SKM-1 treated with dmso at 0.1 percent for 144 hours (cell line): ENCODE data around the gene PDSS2.

Experiments
- DNase-seq: peaks from one replicate; lab custom pipeline; 2025; ENCODE audit not compliant: unreplicated experiment; lab: John Stamatoyannopoulos, UW

The PDSS2 gene

GRCh38 chr6:107272246-107272645 is 187.1 kb downstream of the PDSS2 start:
- DNase-seq = no peak

GRCh38 chr6:107271208-107271790 is 188.1 kb downstream of the PDSS2 start:
- DNase-seq = no peak

GRCh38 chr6:107267634-107268033 is 191.7 kb downstream of the PDSS2 start:
- no peak for DNase-seq

GRCh38 chr6:107267006-107267405 is 192.4 kb downstream of the PDSS2 start:
- DNase-seq = no peak

GRCh38 chr6:107266563-107266962 is 192.8 kb downstream of the PDSS2 start:
- no peak for DNase-seq

- peak; percentile 8 for DNase-seq
Measured at GRCh38 chr6:107264357-107264840, 195.0 kb downstream of the PDSS2 start.

- no peak for DNase-seq
Measured at GRCh38 chr6:107259951-107260350, 199.4 kb downstream of the PDSS2 start.

- DNase-seq = no peak
Measured at GRCh38 chr6:107248147-107248546, 211.2 kb downstream of the PDSS2 start.

- DNase-seq = no peak
Measured at GRCh38 chr6:107246972-107247615, 212.3 kb downstream of the PDSS2 start.

GRCh38 chr6:107246249-107246971 is 213.0 kb downstream of the PDSS2 start:
- DNase-seq = no peak

GRCh38 chr6:107244742-107245480 is 214.5 kb downstream of the PDSS2 start:
- no peak for DNase-seq

GRCh38 chr6:107244082-107244741 is 215.2 kb downstream of the PDSS2 start:
- no peak for DNase-seq

GRCh38 chr6:107243471-107243870 is 215.9 kb downstream of the PDSS2 start:
- DNase-seq = no peak

GRCh38 chr6:107237992-107238660 is 221.2 kb downstream of the PDSS2 start:
- no peak for DNase-seq

- no peak for DNase-seq
Measured at GRCh38 chr6:107235511-107235910, 223.9 kb downstream of the PDSS2 start.

GRCh38 chr6:107235007-107235406 is 224.4 kb downstream of the PDSS2 start:
- no peak for DNase-seq

- no peak for DNase-seq
Measured at GRCh38 chr6:107231243-107231642, 228.1 kb downstream of the PDSS2 start.

GRCh38 chr6:107230448-107230847 is 228.9 kb downstream of the PDSS2 start:
- no peak for DNase-seq

GRCh38 chr6:107230024-107230423 is 229.3 kb downstream of the PDSS2 start:
- no peak for DNase-seq

GRCh38 chr6:107228754-107229153 is 230.6 kb downstream of the PDSS2 start:
- DNase-seq = no peak
